HG03378 (cell line): ENCODE data around the gene NFIC.

Experiments used
- ATAC-seq: cut with Tn5 transposase; IDR thresholded peaks from one replicate; pipeline ENCODE4 v1.9.1; 2021; ENCODE audit warnings: mild to moderate bottlenecking, moderate library complexity; ENCODE audit not compliant: unreplicated experiment

The NFIC gene

DNA sequence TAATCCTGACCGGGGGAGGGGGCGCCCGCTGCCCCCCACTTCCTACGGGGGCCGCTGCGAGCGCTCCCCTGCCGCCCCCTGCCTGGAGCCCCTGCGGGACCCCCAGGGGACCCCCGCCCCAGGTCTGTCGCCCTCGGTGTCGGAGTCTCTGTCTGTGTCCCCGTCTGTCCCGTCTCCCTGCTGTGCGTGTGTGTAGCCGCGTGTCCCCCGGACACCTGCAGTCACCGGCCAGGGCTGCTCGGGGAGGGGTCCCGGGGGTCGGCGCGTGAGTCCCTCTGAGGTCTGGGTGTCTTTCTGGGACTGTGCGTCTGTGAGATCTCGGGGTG is 7.7 kb upstream of the NFIC start:
- no peak for ATAC-seq

DNA sequence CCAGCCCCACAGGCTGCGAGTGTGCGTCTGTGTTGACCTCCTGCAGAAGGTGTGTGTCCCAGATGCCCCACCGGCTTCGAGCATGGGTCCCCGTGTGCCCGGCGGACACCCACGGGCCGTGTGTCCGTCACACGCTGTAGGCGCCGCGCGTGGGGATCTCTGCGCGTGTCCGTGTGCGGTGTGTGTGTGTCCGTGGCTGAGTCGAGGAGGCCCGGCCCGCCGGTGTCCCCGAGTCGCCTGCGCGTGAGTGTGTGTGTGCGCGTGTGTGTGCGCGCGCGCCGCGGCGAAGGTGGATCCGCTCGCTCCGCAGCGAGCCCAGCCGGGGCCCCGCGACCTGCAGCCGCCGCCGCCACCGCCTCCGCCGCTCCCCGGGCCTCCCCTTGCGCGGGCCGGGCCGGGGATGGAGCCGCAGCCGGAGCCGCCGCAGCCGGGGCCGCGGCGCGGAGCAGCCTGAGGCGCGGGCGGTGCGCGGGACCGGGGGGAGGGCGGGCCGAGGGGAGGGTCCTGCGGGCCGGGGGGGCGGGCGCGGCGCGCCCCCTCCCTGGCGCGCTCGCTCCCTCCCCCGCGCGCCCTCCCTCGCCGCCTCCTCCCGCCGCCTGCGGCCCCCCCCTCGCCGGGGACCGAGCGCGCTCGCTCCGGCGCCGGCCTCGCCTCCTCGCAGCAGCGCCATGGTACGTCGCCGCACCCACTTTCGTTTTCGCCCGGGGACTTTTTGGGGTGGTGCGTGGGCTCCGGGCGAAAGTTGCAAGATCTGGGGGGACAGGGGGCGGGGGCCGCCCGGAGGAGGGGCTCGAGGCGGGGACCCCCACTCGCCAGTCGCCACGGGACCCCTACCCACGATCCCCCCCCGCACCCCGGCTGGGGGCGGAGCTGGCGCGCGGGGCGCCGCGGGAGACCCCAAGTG is 7.1 kb upstream of the NFIC start:
- no peak for ATAC-seq

DNA sequence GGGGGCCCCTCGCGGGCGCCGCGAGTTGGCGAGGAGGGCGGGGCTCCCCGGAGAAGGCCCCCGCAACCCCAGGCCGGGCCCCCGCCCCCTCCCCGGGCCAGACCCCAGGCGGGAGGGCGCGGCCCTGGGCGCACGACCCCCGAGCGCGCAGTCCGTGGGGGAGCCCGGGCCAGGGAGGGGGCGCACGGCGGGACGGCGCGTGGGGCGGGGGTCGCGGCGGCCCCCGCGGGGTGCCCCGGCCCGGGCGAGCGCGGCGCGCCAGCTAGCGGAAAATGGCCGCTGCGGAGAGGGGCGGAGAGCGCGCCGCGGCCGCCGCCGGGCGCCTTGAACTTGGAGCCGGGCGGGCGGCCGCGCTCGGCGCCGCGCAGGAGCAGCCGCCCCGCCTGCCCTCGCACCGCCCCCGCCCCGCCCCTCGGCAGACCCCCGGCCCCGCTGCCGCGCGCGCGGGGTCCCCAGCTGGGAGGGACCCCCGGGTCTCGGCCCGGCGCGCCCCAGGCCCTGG is 6.4 kb upstream of the NFIC start:
- no peak for ATAC-seq

DNA sequence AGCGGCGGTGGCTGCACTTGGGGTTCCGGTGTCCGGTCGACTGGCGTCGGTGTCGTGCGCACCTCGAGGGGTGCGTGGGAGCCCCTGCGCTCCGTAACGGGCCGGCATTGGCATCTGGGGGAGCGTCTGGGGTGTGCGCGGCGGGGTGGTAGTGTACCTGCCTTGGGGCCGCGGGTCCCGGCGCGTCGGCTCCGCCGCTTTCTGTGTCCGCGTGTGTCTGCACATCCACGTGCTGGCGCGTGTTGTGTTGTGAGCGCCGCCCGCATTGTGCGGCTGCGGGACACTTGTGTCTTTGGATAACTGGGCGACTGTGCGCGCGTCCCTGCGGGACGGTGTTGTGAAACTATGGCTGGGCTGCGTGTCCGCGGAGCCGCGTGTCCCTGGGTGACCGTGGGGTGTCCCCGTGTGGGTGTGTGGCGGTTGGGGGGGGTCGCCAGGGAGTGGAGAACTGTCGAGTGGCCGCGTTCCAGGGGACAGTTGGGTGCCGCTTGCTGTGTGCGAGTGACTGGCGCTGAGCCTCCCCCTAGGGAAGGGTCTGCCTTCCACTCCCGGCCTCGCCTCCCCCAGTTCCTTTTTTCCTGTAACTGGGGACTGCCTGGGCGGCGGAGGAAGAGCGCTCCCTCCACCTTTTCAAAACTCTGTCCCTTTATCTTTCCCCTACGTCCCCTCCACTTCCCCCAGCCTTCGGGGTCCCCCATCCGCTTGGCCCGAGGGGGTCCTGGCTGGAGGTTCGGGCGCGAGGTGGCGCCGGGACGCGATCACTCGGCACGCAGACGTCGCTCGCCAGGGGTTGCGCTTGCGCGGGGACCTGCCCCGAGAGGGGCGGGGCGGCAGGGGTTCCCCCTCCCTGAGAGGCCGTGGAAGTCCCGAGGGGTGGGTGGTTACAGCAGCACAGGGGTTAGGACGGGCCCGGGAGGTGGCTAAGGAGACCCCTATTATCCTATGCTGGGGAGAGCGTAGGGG is 5.7 kb upstream of the NFIC start:
- ATAC-seq, result no peak

DNA sequence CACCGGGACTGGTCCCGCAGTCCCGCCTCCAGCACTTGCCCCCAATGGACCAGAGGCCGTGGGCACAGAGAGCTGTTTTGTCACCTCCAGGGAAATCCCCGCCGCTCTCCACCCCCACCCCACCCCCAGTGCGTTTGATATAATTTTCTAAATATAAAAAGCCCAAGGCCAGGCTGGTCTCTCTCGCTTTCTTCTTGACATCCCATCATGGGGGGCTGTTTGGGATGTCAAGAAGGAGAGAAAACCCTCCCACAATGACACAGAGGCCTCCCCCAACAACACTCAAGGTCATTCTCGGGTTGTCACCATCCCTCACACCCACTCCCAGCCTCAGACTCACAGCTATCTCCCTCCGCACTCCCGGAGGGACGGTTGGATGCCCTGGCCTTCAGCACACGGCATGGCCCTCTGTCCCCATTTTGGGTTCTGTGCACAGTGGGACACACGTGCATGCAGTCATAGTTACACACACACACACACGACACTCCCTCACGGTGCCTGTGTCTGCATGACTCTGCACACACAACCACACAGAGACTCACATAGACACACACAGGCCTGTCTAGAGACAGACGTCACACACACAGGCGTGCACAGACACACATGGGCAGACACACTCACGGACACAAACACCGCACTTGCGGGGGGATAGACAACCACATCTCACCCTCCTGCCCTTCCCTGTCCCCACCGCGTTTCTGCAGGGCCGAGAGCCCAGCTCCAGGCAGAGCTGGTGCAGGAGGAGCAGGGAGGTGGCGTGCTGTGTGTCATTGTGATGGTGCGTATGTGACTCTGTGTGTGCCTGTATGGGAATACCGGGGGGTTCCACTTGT is 4.8 kb upstream of the NFIC start:
- no peak for ATAC-seq

DNA sequence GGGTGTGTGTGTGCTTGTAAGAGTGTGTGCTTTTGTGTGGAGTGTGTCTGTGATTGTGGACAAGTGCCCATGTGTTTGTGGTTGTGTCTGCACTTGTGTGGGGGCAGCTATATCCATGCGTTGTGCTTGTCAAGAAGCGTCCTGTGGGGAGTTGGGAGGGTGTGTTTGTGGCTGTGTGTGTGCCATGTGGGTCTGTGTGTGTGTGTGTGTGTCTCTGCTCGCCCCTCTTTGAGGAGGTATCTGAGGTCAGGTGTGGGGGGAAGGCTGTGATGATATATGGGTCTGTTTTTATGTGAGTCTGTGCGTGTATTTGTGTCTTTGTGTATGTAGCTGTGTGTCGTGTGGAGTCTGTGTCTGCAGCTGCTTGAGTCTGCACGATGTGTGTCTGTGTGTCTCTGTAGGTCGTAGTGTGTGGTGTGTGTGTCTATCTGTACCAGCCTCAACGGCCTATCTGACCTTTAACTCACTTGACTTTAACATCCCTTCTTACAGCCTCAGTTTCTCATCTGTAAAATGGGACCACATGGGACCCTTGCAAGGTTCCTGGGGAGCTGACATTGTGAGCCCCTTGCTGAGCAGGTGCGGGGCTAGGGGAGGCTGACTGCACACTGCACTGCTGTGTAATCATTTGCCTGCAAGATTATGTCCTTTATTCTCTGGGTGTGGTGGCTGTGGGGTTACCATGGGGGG is 4.0 kb upstream of the NFIC start:
- no peak for ATAC-seq

DNA sequence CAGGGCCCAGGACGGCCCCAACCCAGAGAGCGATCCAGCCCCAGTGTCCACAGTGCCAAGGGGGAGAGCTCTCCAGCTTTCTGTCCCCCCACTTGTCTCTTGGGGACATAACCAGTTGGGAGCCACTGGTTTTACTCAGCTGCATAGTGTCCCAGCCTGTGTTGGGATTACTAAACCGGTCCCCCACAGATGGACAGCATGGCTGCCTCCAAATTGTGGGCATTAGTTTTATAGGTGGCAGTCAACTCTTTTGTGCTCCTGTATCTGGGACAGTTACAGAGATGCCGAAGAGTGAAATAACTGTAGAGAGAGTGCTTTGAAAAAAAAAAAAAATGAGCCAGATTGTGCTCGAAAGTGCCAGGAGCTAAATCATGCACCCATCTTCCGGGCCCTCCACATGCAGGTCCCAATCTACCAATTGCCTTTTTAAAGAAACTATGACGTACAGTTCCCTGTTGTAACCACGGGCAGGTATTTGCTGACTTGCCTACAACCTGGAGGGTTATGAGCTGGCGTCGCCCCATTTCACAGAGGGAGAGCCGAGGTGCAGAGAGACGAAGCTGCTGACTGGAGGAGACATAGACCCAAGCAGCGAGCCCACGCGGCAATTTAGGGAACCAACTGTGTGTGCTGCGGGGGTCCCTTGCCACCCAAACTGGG is 2.4 kb upstream of the NFIC start:
- ATAC-seq, result no peak

DNA sequence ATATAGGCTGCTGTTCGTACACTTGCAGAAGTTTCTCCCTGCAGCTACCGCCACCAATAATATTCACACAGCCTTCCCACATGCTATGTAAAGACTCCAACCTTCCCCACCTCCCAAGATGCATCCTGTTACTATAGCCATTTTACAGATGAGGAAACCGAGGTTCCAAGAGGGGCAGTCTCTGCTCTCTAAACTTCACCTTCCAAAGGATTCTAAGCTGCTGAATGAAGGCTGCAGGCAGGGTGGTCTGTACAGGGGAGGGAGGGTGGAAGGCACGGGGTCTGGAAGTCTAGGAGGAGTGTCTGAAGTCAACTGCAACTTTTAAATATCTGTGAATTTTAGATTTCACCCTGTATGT is 1.9 kb upstream of the NFIC start:
- ATAC-seq, result no peak

DNA sequence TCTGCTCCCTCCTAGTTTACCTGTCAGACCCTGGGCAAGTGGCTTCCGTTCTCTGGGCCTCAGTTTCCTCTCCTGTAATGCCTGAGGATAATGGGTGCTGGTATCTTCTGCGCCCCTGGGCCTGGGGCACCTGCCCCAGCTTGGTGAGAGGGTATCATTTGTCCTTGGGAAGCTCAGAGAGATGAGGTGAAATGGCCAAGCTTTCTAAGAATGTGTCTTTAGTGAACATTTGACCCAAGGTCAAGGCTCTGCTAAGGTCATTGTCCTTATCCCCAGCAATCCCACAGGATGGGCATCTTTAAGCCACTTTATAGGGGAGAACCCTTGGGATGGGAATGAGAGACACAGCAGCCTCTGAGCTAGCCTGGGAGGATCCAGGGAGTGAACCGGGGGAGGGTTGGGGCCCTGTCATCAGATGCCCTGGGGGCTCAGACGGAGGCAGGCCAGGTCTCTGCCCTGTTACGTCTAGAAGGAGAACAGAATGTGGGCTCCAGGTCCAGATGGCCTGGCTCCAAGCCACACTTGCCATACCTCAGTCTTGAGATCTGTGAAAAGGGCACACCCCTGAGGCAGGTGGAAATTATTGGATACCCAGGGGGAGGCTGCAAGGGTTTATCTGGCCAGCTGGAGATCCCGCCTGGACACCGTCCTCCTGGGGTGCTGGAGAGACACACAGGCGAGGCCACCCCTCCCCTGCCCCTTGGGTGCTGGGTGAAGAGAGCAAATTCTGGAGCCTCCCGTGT is 1.1 kb upstream of the NFIC start:
- ATAC-seq, result no peak

DNA sequence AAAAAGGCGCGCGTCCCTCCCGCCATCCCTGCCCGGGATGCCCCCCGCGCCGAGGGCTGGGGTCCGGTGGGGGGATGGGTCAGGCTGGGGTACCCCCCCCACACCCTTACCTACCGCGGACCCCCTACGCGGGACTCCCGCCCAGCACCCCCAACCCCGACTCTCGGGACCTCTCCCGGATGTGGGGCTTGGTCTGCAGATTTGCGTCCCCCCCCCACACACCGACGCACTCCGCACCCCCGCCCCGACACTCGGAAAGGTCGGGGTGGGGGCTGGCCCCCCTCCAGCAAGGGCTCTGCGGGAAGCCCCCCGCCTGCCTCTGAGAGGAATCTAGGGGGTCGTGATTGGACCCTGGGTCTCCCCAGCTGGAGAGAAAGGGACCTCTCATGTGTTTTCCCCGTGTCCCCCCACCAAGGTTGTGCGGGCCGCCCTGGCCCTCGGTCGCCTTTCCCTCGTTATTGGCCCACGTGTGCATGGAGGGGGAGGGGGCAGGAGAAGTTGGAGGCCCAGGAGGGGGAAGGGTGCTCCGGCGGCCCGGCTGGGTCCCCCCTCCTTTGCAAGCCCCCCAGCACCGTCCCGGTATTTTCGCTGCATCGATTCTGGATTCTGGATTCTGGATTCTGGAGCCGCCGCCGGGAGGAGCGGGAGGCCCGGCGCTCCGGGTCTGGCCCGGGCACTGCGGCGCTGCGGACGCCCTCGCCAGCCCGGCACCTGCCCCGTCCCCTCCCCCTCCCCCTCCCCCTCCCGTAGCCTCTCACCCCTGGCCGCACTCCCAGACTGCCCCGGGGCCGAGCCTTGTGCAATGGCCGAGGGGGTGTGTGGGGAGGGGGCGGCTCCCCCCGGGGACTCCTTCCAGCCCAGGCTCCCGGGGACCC is 607 bp downstream of the NFIC start:
- ATAC-seq, result no peak

DNA sequence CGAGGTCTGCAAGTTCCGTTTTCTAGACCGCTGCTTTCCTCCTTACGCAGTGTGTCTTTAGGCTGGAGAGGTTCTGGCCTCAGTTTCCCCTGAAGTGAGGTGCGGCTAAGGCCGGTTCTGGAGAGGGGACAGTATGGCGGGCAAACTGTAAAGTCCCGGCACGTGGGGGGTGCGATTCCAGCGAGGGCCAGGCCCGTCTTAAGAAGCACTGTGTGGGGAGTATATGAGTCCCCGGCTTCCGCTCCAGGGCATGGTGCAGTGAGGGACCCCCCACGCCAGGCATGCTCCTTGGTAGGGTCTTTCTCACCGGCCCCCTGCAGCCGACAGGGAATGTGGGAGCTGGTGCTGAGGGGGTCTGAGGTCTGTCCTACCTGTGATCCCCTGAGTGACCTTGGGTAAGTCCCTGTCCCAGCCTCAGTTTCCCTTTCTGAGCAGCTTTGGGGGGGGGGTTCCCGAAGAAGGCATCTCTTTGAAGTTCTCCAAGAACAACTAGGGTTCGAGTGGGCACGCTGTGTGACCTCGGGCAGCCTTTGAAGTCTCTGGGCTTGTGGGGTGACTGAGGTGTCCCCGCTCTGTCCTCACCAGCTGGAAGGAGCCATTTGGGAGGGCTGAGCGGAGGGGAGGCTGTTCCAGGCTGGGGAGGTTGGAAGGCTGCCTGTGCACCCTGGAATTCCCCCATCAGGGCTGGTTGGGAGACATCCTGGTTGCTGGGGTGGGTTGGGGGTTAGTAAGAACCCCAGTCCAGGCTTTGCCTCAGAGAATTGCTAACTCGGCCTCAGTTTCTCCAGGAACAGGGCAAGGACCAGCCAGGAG is 1.5 kb downstream of the NFIC start:
- no peak for ATAC-seq

DNA sequence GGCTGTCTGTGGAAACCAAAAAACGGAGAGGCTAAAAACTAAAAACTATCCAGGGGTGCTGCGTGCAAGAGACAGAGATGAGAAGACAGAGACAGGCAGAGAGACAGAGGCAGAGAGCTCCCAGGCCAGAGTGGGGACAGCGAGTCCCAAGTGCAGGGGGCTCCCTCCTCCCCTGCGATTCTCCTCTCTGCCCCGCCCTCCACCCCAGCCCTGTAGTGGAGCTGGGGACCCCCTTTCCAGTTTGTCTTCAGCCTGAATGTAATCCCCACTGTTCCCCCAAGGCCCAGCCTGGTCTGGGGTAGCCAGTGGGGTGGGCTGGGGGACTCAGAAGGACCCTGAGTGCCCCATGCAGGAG is 2.0 kb downstream of the NFIC start:
- ATAC-seq, result no peak

DNA sequence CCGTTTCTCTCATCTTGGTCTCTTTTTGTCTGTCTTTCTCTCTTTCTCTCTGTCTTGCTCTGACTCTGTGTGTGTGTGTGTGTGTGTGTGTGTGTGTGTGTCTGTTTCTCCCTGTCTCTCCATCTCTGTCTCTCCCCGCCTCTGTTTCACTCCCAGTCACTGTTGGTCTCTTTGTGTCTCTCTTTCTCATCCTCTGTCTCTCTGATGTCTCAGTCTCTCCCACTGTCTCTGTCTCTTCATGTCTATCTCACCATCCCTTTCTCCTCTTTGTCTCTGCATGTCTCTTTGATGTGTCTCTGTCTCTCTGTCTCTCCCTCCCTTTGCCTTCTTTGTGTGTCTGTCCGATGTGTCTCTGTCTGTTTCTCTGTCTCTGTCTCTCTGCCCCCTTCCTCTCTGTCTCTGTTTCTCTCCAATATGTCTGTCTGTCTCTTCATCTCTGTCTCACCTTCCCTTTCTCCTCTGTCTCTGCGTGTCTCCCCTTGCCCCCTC is 2.5 kb downstream of the NFIC start:
- no peak for ATAC-seq

DNA sequence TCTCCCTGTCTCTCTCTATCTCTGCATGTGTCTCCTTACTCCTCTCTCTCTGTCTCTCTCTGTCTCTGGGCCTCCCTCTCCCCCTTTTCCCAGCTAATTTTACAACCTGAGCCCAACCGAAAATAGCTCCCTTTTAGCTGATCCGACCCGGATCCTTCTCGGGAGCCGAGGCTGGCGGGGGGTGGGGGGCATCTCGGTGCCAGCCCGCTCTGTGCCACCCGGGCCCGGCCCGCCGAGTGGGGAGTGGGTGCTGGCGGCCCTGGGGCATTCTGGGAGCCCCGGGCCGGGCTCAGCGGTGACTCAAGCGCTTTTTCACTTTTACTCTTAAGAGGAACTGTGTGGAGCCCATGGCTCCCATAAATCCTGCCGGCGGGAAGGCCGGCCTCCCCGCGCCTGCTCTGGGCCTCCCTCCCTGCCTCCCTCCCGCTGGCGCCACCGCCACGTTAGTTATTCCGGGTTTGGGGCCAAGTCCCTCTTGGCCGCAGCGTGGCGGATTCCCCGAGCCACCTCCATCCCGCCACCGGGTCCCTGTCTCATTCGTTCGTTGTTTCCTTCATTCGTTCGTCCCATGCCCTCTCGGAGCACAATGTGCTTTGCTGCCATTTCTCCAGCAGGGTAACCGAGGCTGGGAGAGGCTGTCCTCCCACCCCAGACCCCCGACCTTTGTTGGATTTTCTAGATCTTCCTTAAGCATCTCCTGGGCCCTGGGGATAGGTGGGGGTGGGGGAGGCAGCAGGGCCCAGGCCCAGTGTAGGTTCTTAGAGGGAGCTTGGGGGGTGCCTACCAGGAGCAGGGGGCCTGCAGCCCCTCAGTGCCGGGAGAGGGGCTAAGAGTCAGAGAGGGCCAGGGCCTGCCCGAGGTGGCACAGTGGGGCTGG is 3.2 kb downstream of the NFIC start:
- ATAC-seq, result no peak

DNA sequence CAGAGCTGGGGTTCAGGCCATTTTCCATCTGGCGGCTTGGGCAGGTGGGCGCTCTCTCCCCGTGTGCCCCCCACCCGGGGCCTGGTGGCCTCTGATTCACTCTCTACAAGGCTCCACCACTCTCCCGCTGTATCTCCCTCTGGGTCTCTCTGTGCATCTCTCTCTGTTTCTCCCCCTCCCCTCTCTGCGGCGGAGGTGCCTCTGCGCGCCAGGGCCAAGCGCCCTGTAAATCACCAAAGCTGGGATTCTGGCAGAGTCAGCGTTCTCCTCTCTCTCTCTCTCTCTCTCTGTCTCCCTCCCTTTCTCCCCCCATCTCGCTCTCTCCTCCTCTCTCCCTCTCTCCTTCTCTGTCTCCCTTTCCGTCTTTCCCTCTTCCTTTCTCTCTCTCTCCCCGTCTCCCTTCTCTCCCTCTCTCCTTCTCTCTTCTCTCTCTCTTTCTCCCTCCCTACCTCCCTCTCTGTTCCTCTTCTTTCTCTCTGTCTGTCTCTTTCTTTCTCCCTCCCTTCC is 3.9 kb downstream of the NFIC start:
- ATAC-seq, result no peak
